NCI-H526 treated with DMSO at 0.1 percent for 48 hours (cell line): ENCODE results near the gene AK6.
"Not testable (repeated sequence)": the region's sequence is repeated elsewhere in the genome, so short reads cannot be mapped to it uniquely, and the experiment has no call there.

Experiments
- DNase-seq: peaks from one replicate; lab custom pipeline; 2025; lab: John Stamatoyannopoulos, UW

The AK6 gene

GRCh38 chr5:69369340-69370121 is at the start of gene AK6, which contains the start of the genes RAD17 and TAF9:
TSS of gene AK6 (minus strand) at chr5:69369520. CDS start at chr5:69369490, 30 bp downstream.
TSS of gene RAD17 (plus strand) at chr5:69369818. CDS start at chr5:69372209, 2,391 bp downstream.
TSS of gene TAF9 (minus strand) at chr5:69369520. CDS start at chr5:69365737, 3,783 bp downstream.
- peak; percentile 85 for DNase-seq

DNA sequence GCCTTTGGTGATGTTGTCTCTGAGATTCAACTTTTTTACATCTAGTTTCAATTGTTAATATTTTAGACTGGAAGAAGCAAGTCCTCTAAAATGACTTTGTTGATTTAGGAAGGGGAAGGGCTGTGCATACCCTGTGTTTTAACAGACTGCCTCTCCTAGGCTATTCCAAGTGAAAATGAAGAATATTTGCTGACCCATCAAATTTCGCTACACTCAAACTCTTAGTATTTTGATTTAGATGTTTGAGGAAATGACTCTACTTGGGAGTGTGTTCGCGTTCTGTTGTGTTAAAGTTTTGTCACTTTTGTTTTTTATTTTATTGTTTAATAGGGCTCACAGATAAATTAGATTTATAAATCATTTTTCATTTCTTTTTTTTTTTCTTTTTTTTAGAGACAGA is 49.2 kb upstream of the AK6 start:
- no peak for DNase-seq

- no peak for DNase-seq
Measured at GRCh38 chr5:69416699-69417098, 47.4 kb upstream of the AK6 start.

- no peak for DNase-seq
Measured at GRCh38 chr5:69416180-69416579, 46.9 kb upstream of the AK6 start.

DNA sequence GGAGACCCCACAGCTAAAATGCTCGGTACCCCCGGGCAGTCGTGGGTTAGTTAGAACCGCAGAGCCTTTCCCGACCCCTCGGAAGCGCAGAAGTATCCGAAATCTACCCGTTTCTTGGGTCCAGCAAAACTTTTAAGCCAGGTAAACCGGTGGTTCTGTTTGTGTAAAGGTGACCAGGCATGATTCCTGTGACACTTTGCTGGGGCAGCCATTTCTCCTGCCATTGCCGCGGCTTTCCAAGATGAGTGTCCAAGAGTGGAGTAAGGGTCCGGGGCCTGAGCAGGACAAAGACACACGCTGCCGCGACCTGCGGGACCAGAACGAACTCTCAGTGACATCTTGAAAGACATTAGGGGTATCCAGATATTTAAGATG is 46.3 kb upstream of the AK6 start:
- DNase-seq: no peak

DNA sequence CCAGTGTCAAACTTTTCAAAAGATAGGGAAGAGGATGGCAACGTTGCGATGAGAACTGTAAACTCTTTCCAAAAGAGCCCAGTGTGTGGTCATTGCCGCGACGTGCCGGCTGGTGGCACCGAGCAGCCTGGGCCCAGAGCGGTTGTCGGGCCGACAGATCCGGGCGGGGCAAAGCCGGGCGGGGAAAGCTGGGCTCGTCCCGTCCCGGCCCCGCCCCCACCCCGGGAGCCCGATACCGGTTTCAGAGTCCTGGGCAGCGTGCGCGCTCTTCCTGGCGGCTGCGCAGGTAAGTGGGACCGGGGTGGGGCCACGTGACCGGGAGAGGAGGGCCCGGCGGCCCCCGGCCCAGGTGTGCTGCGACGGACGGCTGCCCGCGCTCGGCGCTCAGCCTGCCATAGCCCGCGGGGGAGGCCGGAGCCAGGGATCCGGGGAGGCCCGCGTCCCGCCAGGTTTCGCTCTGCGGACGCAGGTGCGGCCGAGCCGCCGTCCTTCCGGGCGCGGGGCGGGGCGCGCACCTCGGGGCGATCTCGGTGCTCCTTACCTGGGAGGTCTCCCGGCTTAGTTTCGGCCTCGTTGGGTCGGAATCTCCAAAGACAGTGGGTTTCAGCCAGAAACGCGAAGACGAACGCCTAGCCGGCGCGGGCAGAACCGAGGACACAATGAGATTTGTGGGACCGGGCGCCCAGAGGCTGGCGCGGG is 45.7 kb upstream of the AK6 start, which contains the start of gene MARVELD2:
Gene MARVELD2, plus strand, starts transcription at position 232 of the 699 bp plus-strand sequence. CDS start 4,270 bp downstream, outside the sequence.
- DNase-seq: peak; percentile 73

DNA sequence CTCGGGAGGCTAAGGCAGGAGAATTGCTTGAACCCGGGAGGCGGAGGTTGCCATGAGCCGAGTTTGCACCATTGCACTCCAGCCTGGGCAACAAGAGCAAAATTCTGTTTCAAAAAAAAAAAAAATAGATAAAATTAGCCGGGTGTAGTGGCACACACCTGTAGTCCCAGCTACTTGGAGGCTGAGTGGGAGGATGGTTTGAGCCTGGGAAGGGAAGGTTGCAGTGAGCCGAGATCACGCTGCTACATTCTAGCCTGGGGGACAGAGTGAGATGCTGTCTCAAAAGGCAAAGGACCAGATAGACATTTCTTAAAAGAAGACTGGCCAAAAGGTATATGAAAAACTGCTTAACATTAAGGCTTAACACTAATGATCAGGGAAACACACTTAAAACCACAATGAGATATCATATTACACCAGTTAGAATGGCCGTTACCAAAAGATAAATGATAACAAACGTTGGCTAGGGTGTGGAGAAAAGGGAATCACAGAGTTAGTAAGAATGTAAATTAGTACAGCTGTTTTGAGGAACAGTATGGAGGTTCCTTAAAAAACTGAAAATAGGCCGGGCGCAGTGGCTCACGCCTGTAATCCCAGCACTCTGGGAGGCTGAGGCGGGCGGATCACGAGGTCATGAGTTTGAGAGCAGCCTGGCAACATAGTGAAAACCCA is 35.5 kb upstream of the AK6 start:
- DNase-seq: no peak

GRCh38 chr5:69378376-69378775 is 9.1 kb upstream of the AK6 start:
- no peak for DNase-seq

DNA sequence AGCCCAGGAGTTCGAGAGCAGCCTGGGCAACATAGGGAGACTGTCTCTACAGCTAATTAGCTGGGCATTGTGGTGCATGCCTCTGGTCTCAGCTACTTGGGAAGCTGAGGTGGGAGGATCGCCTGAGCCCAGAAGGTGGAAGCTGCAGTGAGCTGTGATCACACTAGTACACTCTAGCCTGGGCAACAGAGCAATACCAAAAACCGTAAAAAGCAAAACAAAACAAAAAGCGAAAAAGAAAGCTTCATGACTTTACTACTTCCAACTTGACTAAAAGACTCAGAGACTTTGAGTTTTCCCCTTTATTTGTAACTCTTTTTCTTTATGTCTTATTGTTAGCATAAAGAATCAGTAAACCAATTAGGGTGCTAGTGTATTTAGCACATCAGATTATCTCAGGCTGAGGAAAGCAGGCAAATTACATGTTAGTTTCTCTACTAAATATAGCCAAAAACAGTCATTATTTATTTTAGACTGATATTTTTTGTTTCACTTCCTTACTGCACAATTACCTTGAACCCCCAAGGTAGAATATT is 5.7 kb upstream of the AK6 start:
- no peak for DNase-seq

- no peak for DNase-seq
Measured at GRCh38 chr5:69372394-69372793, 3.1 kb upstream of the AK6 start.

DNA sequence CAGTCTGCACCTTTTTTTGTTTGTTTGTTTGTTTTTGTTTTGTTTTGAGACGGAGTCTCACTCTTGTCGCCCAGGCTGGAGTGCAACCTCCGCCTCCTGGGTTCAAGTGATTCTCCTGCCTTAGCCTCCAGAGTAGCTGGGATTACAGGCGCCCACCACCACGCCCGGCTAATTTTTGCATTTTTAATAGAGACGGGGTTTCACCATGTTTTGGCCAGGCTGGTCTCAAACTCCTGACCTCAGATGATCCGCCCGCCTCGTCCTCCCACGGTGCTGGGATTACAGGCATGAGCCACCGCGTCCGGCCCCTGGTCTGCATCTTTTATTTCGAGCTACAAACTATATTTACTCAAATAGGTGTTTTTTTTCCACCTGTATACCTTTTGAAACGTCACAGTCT is 1.0 kb upstream of the AK6 start:
- not testable (repeated sequence) for DNase-seq

DNA sequence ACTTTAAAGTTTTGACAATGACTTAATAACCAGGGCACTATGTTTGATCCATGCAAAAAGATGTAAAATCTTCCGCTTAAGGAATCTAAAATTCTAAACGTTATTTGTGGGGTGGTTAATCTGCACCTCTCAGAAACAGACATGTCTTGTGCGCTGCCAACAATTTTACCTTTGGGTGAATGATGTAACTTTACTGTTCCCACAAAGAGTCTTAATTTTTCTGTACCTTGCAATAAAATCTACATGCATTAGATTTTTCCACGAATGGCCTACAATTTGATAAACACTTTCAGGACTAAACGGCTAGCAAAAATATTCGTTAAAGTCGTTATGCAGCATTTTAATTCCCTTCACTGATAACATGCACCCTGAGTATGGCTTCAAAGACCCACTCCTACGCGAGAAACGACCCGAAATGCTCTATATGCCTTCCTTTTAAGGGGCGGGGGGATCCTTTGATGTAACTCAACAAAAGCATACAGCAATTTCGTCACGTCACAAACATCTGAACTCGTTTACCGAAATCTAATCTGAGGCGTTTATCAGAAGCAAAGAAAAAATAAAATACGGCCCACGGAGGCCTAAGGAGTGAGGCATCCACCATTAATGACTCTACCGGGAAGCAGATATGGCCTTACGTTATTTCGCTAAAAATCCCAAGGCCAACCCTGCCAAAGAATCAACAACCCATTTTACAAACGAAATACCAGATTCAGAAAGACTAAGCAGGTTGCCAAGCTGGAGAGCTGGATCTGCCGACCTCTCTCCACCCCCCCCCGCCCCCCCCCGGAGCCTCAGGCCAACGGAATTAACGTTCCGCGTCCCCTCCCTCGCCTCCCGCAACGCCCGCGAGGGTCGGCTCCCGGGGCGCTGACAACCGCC is 621 bp downstream of the AK6 start:
- DNase-seq: no peak

- no peak for DNase-seq
Measured at GRCh38 chr5:69367697-69368279, 1.5 kb downstream of the AK6 start.

DNA sequence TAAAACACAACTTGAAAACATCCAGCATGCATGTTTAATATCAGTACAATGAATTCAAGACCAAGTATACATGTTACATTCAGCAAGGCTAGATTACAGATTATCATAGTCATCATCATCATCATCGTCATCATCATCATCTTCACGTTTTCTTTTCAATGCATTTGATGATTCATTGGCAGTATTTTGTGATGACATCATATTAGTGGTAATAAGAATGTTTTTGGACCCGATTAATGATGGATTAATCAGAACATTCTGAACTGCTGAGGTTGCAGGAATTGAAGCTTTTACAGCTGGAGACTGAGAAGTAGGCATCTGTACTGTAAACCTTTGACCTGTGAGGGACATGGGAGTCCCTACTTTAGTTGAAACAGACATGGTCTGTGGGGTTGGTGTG is 4.5 kb downstream of the AK6 start:
- no peak for DNase-seq

DNA sequence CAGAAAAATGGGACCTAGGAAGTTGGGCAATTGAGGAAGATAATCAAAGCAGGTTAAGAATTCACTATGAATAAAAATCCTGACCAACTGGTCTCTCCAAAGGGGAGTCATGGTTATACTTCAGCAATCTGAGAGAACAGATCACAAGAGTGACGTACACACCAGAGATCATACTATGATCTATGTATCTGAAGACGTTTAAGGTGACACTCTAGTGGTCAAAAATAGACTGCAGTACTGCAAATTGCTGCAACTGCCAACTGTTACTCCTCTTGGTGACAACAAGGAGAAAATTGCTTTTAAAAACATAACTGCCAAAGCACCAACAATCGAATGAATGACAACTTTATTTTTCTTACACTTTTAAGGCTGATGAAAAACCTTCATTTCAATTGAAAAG is 4.9 kb downstream of the AK6 start:
- no peak for DNase-seq

DNA sequence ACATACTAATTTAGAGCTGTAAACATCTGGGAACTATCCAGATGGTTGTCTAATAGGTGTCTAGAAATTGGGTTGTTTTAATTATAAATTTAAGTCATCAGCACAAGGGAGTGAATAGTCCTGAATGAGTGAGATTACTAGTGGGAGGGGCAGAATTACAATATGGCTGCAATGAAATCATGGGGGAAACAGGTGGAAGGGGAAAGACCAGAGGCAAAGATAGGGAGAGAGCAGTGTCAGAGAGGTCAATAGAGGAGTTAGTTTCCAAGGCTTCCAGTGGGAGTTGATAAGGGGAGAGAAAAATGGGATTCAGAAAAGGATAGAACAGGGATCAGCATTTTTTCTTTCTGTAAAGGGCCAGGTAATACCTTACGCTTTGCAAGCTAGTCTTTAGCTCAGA is 8.9 kb downstream of the AK6 start:
- DNase-seq: no peak

DNA sequence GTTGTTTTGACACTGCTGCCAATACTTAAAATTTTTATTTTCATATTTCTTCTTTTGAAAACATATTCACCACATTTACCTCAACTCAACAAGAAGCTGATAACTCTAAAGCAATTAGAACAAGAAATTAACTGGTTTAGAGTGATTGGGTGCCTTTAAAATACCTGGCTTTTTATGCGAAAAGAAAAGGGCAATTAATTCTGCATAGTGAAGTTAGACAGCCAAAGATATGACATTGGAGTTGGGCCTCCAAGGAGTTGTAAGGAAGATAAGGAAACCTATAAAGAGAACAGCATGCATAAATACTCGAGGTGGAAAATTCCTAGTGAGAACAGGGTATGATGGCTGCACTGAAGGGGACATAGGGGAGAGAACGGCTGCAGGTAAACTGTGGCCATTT is 9.6 kb downstream of the AK6 start:
- DNase-seq: no peak

GRCh38 chr5:69350664-69351063 is 18.7 kb downstream of the AK6 start:
- no peak for DNase-seq

DNA sequence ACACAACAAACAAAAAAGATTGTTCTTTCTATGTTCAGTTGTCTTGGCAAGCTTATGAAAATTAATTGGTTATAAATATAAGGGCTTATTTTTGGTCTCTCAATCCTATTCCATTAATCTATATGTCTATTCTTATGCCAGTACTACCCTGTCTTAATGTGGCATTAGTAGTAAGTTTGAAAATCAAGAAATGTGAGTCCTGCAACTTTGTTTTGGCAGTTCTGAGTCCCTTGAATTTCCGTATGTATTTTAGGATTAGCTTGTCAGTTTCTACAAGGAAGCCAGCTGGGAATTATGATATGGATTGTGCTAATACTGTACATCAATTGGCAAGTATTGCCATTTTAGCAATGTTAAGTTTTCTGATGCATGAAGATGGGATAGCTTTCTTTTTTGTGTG is 26.2 kb downstream of the AK6 start:
- DNase-seq: no peak

GRCh38 chr5:69341520-69342161 is 27.7 kb downstream of the AK6 start:
- no peak for DNase-seq
